CD14-positive monocyte (primary cell): ENCODE data around the gene CLRN3. TPM values are rescaled to one million over a fixed set of nuclear protein-coding genes. Genes with fewer than 3 reads are reported as not detected.

Experiments used
- DNase-seq, 3 donors: peaks; one replicate each; pipeline ENCODE4 v3.0.0-alpha.2; 2011 to 2022
- H2AFZ ChIP-seq: 2 replicates; pipeline ENCODE4 v1.6.0; 2012; ENCODE audit warnings: mild to moderate bottlenecking, low read depth, low read length, inconsistent platforms; ENCODE audit not compliant: insufficient read depth, poor library complexity, severe bottlenecking
- H3K27ac ChIP-seq, 2 donors: 1 replicate in 1 of 2; 2 replicates in 1 of 2; pipeline ENCODE4 v1.5.1; 2012 to 2013; ENCODE audit warnings: low read length in 2 of 2, control low read depth in 1 of 2, inconsistent platforms in 1 of 2, low read depth in 1 of 2, mild to moderate bottlenecking in 1 of 2
- H3K27me3 ChIP-seq, 2 donors: one replicate each; pipeline versions ENCODE4 v1.6.0 to v1.6.1; 2011 to 2013; ENCODE audit warnings: low read length in 2 of 2; ENCODE audit not compliant: control insufficient read depth in 2 of 2, insufficient read depth in 2 of 2
- H3K36me3 ChIP-seq, 2 donors: replicated peaks in 1 of 2; 1 replicate in 1 of 2; 2 replicates in 1 of 2; pipeline versions ENCODE4 v1.5.1 to v1.6.1; 2012 to 2013; ENCODE audit warnings: low read length in 2 of 2, control low read depth in 1 of 2, inconsistent platforms in 1 of 2, mild to moderate bottlenecking in 1 of 2; ENCODE audit not compliant: insufficient read depth in 2 of 2, control insufficient read depth in 1 of 2
- H3K4me1 ChIP-seq, 2 donors: 1 replicate in 1 of 2; 2 replicates in 1 of 2; pipeline versions ENCODE4 v1.5.1 to v1.6.1; 2012 to 2013; ENCODE audit warnings: low read length in 2 of 2, control low read depth in 1 of 2, inconsistent platforms in 1 of 2, mild to moderate bottlenecking in 1 of 2, moderate library complexity in 1 of 2; ENCODE audit not compliant: insufficient read depth in 2 of 2, control insufficient read depth in 1 of 2
- H3K4me2 ChIP-seq: replicated peaks from 2 replicates; pipeline ENCODE3; 2012; ENCODE audit warnings: low read length, moderate library complexity, mild to moderate bottlenecking; ENCODE audit not compliant: poor library complexity, severe bottlenecking; ENCODE audit errors: extremely low read depth
- H3K4me3 ChIP-seq, 3 experiments: fragments of 200-600 bp in 1 of 3; sonication (generic) in 1 of 3; replicated peaks in 1 of 3; 1 replicate in 2 of 3; 2 replicates in 1 of 3; pipeline ENCODE4 v1.5.1; 2011 to 2013; ENCODE audit warnings: low read length in 3 of 3, mild to moderate bottlenecking in 3 of 3, control low read depth in 2 of 3, low read depth in 2 of 3, inconsistent platforms in 1 of 3, moderate library complexity in 1 of 3
- H3K79me2 ChIP-seq: 2 replicates; pipeline ENCODE4 v1.6.0; 2012; ENCODE audit warnings: mild to moderate bottlenecking, control low read depth, inconsistent platforms, low read length, moderate library complexity; ENCODE audit not compliant: insufficient read depth
- H3K9ac ChIP-seq: 2 replicates; pipeline ENCODE4 v1.6.0; 2017; ENCODE audit warnings: low read length, mild to moderate bottlenecking; ENCODE audit not compliant: insufficient read depth, poor library complexity, severe bottlenecking
- H3K9me3 ChIP-seq, 2 donors: replicated peaks in 1 of 2; 1 replicate in 1 of 2; 2 replicates in 1 of 2; pipeline versions ENCODE4 v1.5.1 to v1.6.1; 2012 to 2013; ENCODE audit warnings: low read length in 2 of 2, control low read depth in 1 of 2; ENCODE audit not compliant: control insufficient read depth in 1 of 2, insufficient read depth in 1 of 2
- H4K20me1 ChIP-seq: 2 replicates; pipeline ENCODE4 v1.6.0; 2012; ENCODE audit warnings: mild to moderate bottlenecking, low read length, control low read depth, moderate library complexity; ENCODE audit not compliant: insufficient read depth
- H3K27ac Mint-ChIP-seq, 7 donors: one replicate each; pipeline ENCODE4 v1.8.0; 2020; ENCODE audit warnings: mild to moderate bottlenecking in 7 of 7, mixed read lengths in 7 of 7, moderate library complexity in 6 of 7, inconsistent platforms in 2 of 7
- H3K27me3 Mint-ChIP-seq, 3 donors: one replicate each; pipeline ENCODE4 v1.8.0; 2021 to 2022; ENCODE audit warnings: low read depth in 3 of 3, mild to moderate bottlenecking in 3 of 3, mixed read lengths in 3 of 3, moderate library complexity in 3 of 3, inconsistent platforms in 1 of 3
- H3K36me3 Mint-ChIP-seq, 2 donors: one replicate each; pipeline ENCODE4 v1.8.0; 2020; ENCODE audit warnings: mixed read lengths in 2 of 2, inconsistent platforms in 1 of 2, mild to moderate bottlenecking in 1 of 2
- H3K4me1 Mint-ChIP-seq: one replicate; pipeline ENCODE4 v1.8.0; 2020; ENCODE audit warnings: mild to moderate bottlenecking, mixed read lengths
- H3K4me3 Mint-ChIP-seq, 2 donors: one replicate each; pipeline ENCODE4 v1.8.0; 2020; ENCODE audit warnings: mild to moderate bottlenecking in 2 of 2, mixed read lengths in 2 of 2, moderate library complexity in 1 of 2
- H3K9me3 Mint-ChIP-seq, 7 donors: one replicate each; pipeline ENCODE4 v1.8.0; 2020 to 2022; ENCODE audit warnings: mixed read lengths in 7 of 7, mild to moderate bottlenecking in 6 of 7, moderate library complexity in 6 of 7, inconsistent platforms in 2 of 7
- WGBS: methylation state at CpG from one replicate; pipeline ENCODE4 v1.1.5; 2013; ENCODE audit warnings: missing lambda C conversion rate; ENCODE audit not compliant: insufficient coverage; 5-methylcytosine and 5-hydroxymethylcytosine counted together
- intact Hi-C, 2 donors: fragments of 100-400 bp; cut with micrococcal nuclease; formaldehyde crosslinking; loops; one replicate each; pipeline versions ENCODE4 v1.15.0 to v1.15.1; 2023
- polyA plus RNA-seq, 3 donors: library from polyadenylated mRNA; depleted of rRNA in 1 of 3; unstranded in 2 of 3; stranded (reverse) in 1 of 3; fragments of 300-500 nt in 2 of 3; fragments of >200 nt in 1 of 3; fragmentation: Illumina TruSeq in 2 of 3; gene quantifications; 1 replicate in 2 of 3; 2 replicates in 1 of 3; pipeline ENCODE4 v1.2.3, GENCODE V29; 2012 to 2021
- TF ChIP-seq, protein P1 (sequence below): fragments of 200-600 bp; IDR thresholded peaks from one replicate; pipeline ENCODE4 v1.8.0; 2022; ENCODE audit warnings: antibody characterized with exemption, mild to moderate bottlenecking

CLRN3 gene
- polyA plus RNA-seq, 3 donors = 0.16 TPM; not detected in 2

DNA sequence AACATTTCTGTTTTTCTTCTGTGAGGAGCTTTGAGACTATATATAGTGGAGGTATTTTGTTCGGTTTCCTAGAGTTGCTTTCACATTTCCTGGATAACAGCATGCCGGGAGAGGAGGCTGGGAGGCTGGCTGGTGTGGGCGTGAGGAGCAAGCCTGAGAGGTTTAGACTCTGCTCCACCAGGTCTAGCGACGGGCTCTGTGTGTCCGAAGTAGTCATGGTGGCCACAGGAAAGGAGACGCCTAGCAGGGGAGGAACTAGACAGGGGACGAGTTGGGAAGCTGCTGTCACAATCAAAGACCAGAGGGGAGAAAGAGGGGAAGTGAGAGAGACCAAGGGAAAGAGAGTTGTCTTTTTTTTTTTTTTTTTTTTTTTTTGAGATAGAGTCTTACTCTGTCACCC is 33.7 kb upstream of the CLRN3 start:
- WGBS = under 1% methylated on average over 7 of the region's 8 CpGs
- H3K36me3 Mint-ChIP-seq = peaks cover 5 to 11% of the 10 kb centered on the region in 2 donors

DNA sequence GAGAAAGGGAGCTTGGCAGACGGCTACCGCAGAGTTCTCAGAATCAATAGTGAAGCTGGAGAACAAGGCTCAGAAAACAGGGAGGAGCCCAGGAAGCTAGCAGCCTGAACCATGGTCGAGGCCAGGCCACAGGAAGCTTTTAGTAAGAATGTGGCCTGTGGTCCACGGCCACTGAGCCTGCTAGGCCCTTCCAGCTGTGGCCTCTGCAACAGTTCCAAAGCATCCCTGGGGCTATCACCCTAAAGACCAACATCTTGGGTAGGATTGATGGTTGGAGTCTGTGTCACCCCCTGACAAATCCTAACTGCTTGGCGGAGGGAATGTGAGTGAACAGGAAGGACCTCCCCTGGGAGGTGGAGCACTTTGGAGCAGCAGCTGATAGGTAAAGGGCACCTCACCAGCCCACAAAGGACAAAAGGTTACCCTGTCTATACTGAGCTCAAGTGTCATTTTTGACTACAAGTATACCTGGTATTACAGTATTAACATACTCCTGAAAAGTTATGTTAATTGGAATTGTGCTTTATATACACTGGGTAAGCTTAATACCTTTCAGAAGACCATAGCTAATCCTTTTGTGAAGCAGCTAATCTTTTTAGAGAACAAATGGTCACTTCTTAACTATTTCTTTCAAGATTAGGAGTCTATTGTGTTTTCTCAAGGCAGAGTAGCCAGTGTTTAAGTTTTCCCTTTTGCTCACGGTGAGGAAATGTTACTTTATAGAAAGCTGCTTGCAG is 32.9 kb upstream of the CLRN3 start:
- Mint-ChIP-seq H3K27ac (peak overlapping the region; percentile 93 to 97 (median 95)), H3K4me3 (peak overlapping the region in 1 of 2 donors; percentile 84), H3K36me3 (peaks cover 5 to 14% of the 10 kb centered on the region in 2 donors), H3K4me1 (peaks cover 79% of the 10 kb centered on the region), H3K9me3 (peaks cover 0 to 2% (median 0%) of the 10 kb centered on the region in 7 donors), H3K27me3 (no peaks in the 10 kb centered on the region)
- Histone ChIP-seq H4K20me1 (peaks cover 10% of the 10 kb centered on the region), H3K79me2 (peaks cover 96% of the 10 kb centered on the region), H3K9me3 (no peaks in the 10 kb centered on the region), H3K4me3 (peak overlapping the region in 1 of 3 experiments; percentile 66), H3K36me3 (no peaks in the 10 kb centered on the region), H3K27ac (peak overlapping the region; percentile 60 to 90), H3K4me2 (peak overlapping the region; percentile 63), H3K9ac (no peak overlapping the region), H3K4me1 (peaks cover 79 to 83% of the 10 kb centered on the region in 2 donors), H3K27me3 (no peaks in the 10 kb centered on the region), H2AFZ (peak overlapping the region; percentile 19)
- intact Hi-C loops = no loop called here
- DNase-seq = peak in 1 of 3 donors; percentile 25
- 7% methylated on average over 3 of the region's 6 CpGs for WGBS
- TF ChIP-seq, protein P1, sequence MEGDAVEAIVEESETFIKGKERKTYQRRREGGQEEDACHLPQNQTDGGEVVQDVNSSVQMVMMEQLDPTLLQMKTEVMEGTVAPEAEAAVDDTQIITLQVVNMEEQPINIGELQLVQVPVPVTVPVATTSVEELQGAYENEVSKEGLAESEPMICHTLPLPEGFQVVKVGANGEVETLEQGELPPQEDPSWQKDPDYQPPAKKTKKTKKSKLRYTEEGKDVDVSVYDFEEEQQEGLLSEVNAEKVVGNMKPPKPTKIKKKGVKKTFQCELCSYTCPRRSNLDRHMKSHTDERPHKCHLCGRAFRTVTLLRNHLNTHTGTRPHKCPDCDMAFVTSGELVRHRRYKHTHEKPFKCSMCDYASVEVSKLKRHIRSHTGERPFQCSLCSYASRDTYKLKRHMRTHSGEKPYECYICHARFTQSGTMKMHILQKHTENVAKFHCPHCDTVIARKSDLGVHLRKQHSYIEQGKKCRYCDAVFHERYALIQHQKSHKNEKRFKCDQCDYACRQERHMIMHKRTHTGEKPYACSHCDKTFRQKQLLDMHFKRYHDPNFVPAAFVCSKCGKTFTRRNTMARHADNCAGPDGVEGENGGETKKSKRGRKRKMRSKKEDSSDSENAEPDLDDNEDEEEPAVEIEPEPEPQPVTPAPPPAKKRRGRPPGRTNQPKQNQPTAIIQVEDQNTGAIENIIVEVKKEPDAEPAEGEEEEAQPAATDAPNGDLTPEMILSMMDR = no peak

More for the DNA sequence above, 33.7 kb upstream of the CLRN3 start:
- H3K36me3 ChIP-seq = no peaks in the 10 kb centered on the region
- H3K27ac Mint-ChIP-seq = peak overlapping the region; percentile 93 to 97 (median 95)
- H2AFZ ChIP-seq = peak overlapping the region; percentile 48
- H3K79me2 ChIP-seq = peaks cover 96% of the 10 kb centered on the region
- H3K9me3 ChIP-seq = no peaks in the 10 kb centered on the region
- H3K27me3 Mint-ChIP-seq = no peaks in the 10 kb centered on the region
- H4K20me1 ChIP-seq = peaks cover 15% of the 10 kb centered on the region
- intact Hi-C loops = no loop called here
- TF ChIP-seq, protein P1 = no peak
- DNase-seq = peak; percentile 81 to 90 (median 88)
- peak overlapping the region; percentile 63 for H3K4me2 ChIP-seq
- peak overlapping the region; percentile 66 to 90 for H3K27ac ChIP-seq
- H3K4me3 ChIP-seq = peak overlapping the region in 1 of 3 experiments; percentile 66
- peak overlapping the region; percentile 41 for H3K9ac ChIP-seq
- H3K4me3 Mint-ChIP-seq = peak overlapping the region; percentile 62 to 84
- peaks cover 71 to 75% of the 10 kb centered on the region in 2 donors for H3K4me1 ChIP-seq
- peaks cover 0 to 2% (median 0%) of the 10 kb centered on the region in 7 donors for H3K9me3 Mint-ChIP-seq
- H3K4me1 Mint-ChIP-seq = peaks cover 71% of the 10 kb centered on the region
- no peaks in the 10 kb centered on the region for H3K27me3 ChIP-seq
